Hepatocyte (in vitro differentiated cells): ENCODE results near the gene SHANK3. TPM values are rescaled to one million over a fixed set of nuclear protein-coding genes. Genes with fewer than 3 reads are reported as not detected.

ENCODE experiments used
- DNase-seq: peaks from one replicate; pipeline ENCODE4 v3.0.0-alpha.2; 2016; ENCODE audit warnings: low spot score
- H2AFZ ChIP-seq: fragments of 200-600 bp; sonication (generic); 2 replicates; pipeline ENCODE4 v1.6.0; 2016; ENCODE audit warnings: antibody characterized with exemption, mild to moderate bottlenecking
- H3K27ac ChIP-seq: fragments of 200-600 bp; sonication (generic); 2 replicates; pipeline ENCODE4 v1.5.1; 2016; ENCODE audit warnings: mild to moderate bottlenecking
- H3K27me3 ChIP-seq: fragments of 200-600 bp; sonication (generic); 2 replicates; pipeline ENCODE4 v1.6.1; 2016
- H3K36me3 ChIP-seq: fragments of 200-600 bp; sonication (generic); replicated peaks from 2 replicates; pipeline ENCODE4 v1.5.1; 2016; ENCODE audit warnings: low read depth; ENCODE audit not compliant: insufficient read depth
- H3K4me1 ChIP-seq: fragments of 200-600 bp; sonication (generic); 2 replicates; pipeline ENCODE4 v1.5.1; 2016; ENCODE audit warnings: mild to moderate bottlenecking, moderate library complexity; ENCODE audit not compliant: insufficient read depth
- H3K4me2 ChIP-seq: fragments of 200-600 bp; sonication (generic); 2 replicates; pipeline ENCODE4 v1.6.0; 2016
- H3K4me3 ChIP-seq: fragments of 200-600 bp; sonication (generic); 2 replicates; pipeline ENCODE4 v1.5.1; 2016; ENCODE audit warnings: mild to moderate bottlenecking
- H3K79me2 ChIP-seq: fragments of 200-600 bp; sonication (generic); 2 replicates; pipeline ENCODE4 v1.6.0; 2017; ENCODE audit warnings: mild to moderate bottlenecking
- H3K9me2 ChIP-seq: fragments of 200-600 bp; sonication (generic); replicated peaks from 2 replicates; pipeline ENCODE4 v1.6.0; 2017; ENCODE audit warnings: mild to moderate bottlenecking; ENCODE audit not compliant: insufficient read depth
- H3K9me3 ChIP-seq: fragments of 200-600 bp; sonication (generic); 2 replicates; pipeline ENCODE4 v1.5.1; 2016; ENCODE audit warnings: low read depth, mild to moderate bottlenecking
- H4K20me1 ChIP-seq: fragments of 200-600 bp; sonication (generic); 2 replicates; pipeline ENCODE4 v1.6.0; 2016; ENCODE audit warnings: mild to moderate bottlenecking; ENCODE audit not compliant: insufficient read depth, poor library complexity, severe bottlenecking
- CTCF ChIP-seq: fragments of 200-600 bp; sonication (generic); IDR thresholded peaks from 2 replicates; pipeline ENCODE4 v1.5.1; 2016; ENCODE audit warnings: antibody characterized with exemption, mild to moderate bottlenecking; ENCODE audit not compliant: poor library complexity
- EZH2 ChIP-seq: fragments of 200-600 bp; sonication (generic); IDR thresholded peaks from 2 replicates; pipeline ENCODE4 v1.6.1; 2016; ENCODE audit warnings: antibody characterized with exemption, mild to moderate bottlenecking, borderline replicate concordance
- EZH2phosphoT487 ChIP-seq: fragments of 200-600 bp; sonication (generic); IDR thresholded peaks from one replicate; pipeline ENCODE4 v1.6.1; 2018; ENCODE audit warnings: antibody characterized with exemption, mild to moderate bottlenecking, low read depth, moderate library complexity; ENCODE audit not compliant: unreplicated experiment, severe bottlenecking
- WGBS: methylation state at CpG from one replicate; pipeline ENCODE4 v1.1.6; 2016; ENCODE audit warnings: low lambda C conversion rate; ENCODE audit errors: missing lambda C conversion rate; 5-methylcytosine and 5-hydroxymethylcytosine counted together
- polyA plus RNA-seq: library from polyadenylated mRNA; unstranded; fragments of >200 nt; fragmentation: Nextera tagmentation; extraction: Ambion mirVana; gene quantifications from 2 replicates; pipeline ENCODE4 v1.2.1, GENCODE V29; 2016
- total RNA-seq: library from RNA; depleted of rRNA; stranded (reverse); fragments of >200 nt; gene quantifications from 2 replicates; pipeline ENCODE4 v1.2.3, GENCODE V29; 2014

SHANK3 gene
- total and polyA plus RNA-seq, 2 experiments from 2014 or later = 1.9 to 2.9 TPM

GRCh38 chr22:50684986-50685385, 12.4 kb downstream of the SHANK3 start:
- Histone ChIP-seq H3K9me2 (no peaks in the 10 kb centered on the region), H3K27me3 (no peaks in the 10 kb centered on the region), H3K27ac (no peak overlapping the region), H2AFZ (no peak overlapping the region), H3K4me2 (no peak overlapping the region), H3K4me3 (no peak overlapping the region), H3K79me2 (no peaks in the 10 kb centered on the region), H3K36me3 (no peaks in the 10 kb centered on the region), H3K4me1 (no peaks in the 10 kb centered on the region), H4K20me1 (no peaks in the 10 kb centered on the region), H3K9me3 (no peaks in the 10 kb centered on the region)
- TF ChIP-seq EZH2 = no peak
- no peak for TF ChIP-seq EZH2phosphoT487
- no peak for TF ChIP-seq CTCF
- DNase-seq = peak; percentile 39
- 74% methylated on average over 10 of the region's 10 CpGs for WGBS

DNA sequence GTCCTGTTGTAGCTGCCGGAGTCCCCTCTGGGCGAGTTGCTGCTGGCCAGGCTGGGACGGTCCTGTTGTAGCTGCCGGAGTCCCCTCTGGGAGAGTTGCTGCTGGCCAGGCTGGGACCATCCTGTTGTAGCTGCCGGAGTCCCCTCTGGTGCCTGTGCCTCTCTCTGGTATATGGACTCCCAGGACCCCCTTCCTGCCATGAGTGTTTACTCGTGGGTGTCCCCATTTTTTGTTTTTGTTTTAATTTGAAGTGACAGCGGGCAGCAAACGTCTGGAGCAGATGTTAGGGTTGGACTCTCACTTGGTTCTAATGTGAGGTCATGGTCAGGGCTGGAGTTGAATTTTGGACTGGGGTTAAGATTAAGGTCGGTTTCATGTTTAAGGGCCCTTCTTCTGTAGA, 14.2 kb downstream of the SHANK3 start:
- Histone ChIP-seq H4K20me1 (no peaks in the 10 kb centered on the region), H3K4me3 (no peak overlapping the region), H3K79me2 (no peaks in the 10 kb centered on the region), H2AFZ (no peak overlapping the region), H3K9me3 (no peaks in the 10 kb centered on the region), H3K4me2 (no peak overlapping the region), H3K9me2 (no peaks in the 10 kb centered on the region), H3K4me1 (no peaks in the 10 kb centered on the region), H3K27me3 (no peaks in the 10 kb centered on the region), H3K36me3 (no peaks in the 10 kb centered on the region), H3K27ac (no peak overlapping the region)
- no peak for DNase-seq
- TF ChIP-seq EZH2 = no peak
- no peak for TF ChIP-seq CTCF
- no peak for TF ChIP-seq EZH2phosphoT487
- WGBS = 82% methylated on average over 9 of the region's 9 CpGs

DNA sequence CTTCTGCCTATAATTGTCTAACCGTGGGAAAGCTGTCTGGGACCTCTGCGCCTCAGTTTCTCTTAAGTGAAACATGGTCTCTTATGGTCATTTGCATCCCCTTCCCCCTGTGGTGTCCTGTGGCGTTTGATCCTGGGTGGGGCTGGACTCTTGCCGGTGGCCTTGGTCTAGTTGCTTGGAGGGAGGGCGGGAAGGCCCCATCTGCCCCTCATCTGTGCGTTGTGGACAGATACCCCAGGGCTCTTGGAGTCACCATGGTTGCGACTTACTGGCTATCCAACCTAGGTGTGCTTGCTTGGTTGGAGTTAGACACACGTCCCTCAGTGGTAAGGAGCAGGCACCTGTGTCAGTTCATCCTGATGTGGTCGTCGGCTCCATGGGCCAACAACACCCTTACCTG, 15.2 kb downstream of the SHANK3 start:
- Histone ChIP-seq H3K79me2 (no peaks in the 10 kb centered on the region), H4K20me1 (no peaks in the 10 kb centered on the region), H3K36me3 (no peaks in the 10 kb centered on the region), H3K27me3 (no peaks in the 10 kb centered on the region), H3K4me2 (no peak overlapping the region), H3K4me3 (no peak overlapping the region), H3K27ac (no peak overlapping the region), H3K9me3 (no peaks in the 10 kb centered on the region), H2AFZ (no peak overlapping the region), H3K9me2 (no peaks in the 10 kb centered on the region), H3K4me1 (no peaks in the 10 kb centered on the region)
- TF ChIP-seq CTCF (no peak), EZH2phosphoT487 (no peak), EZH2 (no peak)
- 92% methylated on average over 10 of the region's 10 CpGs for WGBS
- DNase-seq = peak; percentile 2

DNA sequence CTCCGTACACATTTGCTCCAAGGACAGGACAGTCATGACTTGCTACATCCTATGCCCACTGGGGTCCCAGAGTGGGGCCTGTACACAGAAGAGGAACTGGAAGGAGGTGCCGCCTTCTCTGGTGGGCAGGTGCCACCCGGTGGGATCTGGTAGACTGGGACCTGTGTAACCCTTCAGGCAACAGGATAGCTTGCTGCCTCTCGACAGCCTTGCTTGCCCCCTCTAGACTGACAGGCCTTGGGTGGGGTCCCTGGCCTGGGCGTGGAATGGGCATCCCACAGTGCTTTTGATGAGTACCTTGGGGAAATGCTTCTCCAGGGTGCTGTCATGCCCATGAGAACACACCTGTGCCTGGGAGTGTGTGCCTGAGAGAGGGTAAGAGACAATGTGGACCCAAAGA, 15.8 kb downstream of the SHANK3 start:
- DNase-seq = no peak
- no peak overlapping the region for H3K4me2 ChIP-seq

More for the DNA sequence above, 15.8 kb downstream of the SHANK3 start:
- Histone ChIP-seq H3K36me3 (no peaks in the 10 kb centered on the region), H3K9me2 (no peaks in the 10 kb centered on the region), H3K79me2 (no peaks in the 10 kb centered on the region), H3K27me3 (no peaks in the 10 kb centered on the region), H2AFZ (no peak overlapping the region), H3K27ac (no peak overlapping the region), H4K20me1 (no peaks in the 10 kb centered on the region), H3K9me3 (no peaks in the 10 kb centered on the region), H3K4me3 (no peak overlapping the region), H3K4me1 (no peaks in the 10 kb centered on the region)
- 90% methylated on average over 5 of the region's 5 CpGs for WGBS
- no peak for TF ChIP-seq EZH2phosphoT487
- no peak for TF ChIP-seq EZH2
